ENCODE data around the gene RRAD.

GRCh38 chr16:66878067-66878466 lies 47.3 kb downstream of the RRAD start:
- TF ChIP-seq JUN (IDR thresholded peaks at IDR 0.05; ENCODE audit: borderline replicate concordance, insufficient read depth, insufficient read length, low read depth) (no peak), CTCF (IDR thresholded peaks at IDR 0.05; ENCODE audit: extremely low read depth in 1 of 2, insufficient read depth in 1 of 2, low read depth in 1 of 2, low read length in 2 of 2) (no peak), POLR2AphosphoS5 (IDR thresholded peaks at IDR 0.05; ENCODE audit: insufficient read depth, low read depth, low read length) (no peak), POLR2A (IDR thresholded peaks at IDR 0.05; ENCODE audit: low read depth, low read length) (no peak), EZH2 (IDR thresholded peaks at IDR 0.05; ENCODE audit: borderline replicate concordance, low read depth, low read length, severe bottlenecking) (no peak)
- TF ChIP-seq, protein P1, sequence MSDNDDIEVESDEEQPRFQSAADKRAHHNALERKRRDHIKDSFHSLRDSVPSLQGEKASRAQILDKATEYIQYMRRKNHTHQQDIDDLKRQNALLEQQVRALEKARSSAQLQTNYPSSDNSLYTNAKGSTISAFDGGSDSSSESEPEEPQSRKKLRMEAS (IDR thresholded peaks at IDR 0.05; ENCODE audit: insufficient read depth, insufficient read length): no peak
